ENCODE measurements around the gene SLC51A.

GRCh38 chr3:196178993-196179379 is 37.3 kb upstream of the SLC51A start:
- TF ChIP-seq CTCF (IDR thresholded peaks at IDR 0.05 in 2 of 3, conservative IDR thresholded peaks at IDR 0.05 in 1 of 3; ENCODE audit: insufficient read depth in 2 of 3, low read depth in 1 of 3, low read length in 3 of 3) = no peak
- TF ChIP-seq PREB (CRISPR knock-in tag; IDR thresholded peaks at IDR 0.05) = no peak

Data from K562 (cell line).